Occipital lobe (tissue), 3 donors: Measurements from ENCODE around the gene PIGK. TPM values are rescaled to one million over a fixed set of nuclear protein-coding genes. Genes with fewer than 3 reads are reported as not detected.

Experiments used
- DNase-seq: peaks from one replicate; lab custom pipeline; 2025; lab: John Stamatoyannopoulos, UW
- small RNA-seq: library from RNA; depleted of rRNA; stranded (forward); fragments of <200 nt; gene quantifications from one replicate; pipeline ENCODE3, GENCODE V24; 2014
- total RNA-seq: library from RNA; depleted of rRNA; stranded (reverse); fragments of >200 nt; gene quantifications from one replicate; pipeline ENCODE4 v1.2.3, GENCODE V29; 2014

PIGK gene
- total RNA-seq, 1 donor from 2014 or later = 30.7 TPM

DNA sequence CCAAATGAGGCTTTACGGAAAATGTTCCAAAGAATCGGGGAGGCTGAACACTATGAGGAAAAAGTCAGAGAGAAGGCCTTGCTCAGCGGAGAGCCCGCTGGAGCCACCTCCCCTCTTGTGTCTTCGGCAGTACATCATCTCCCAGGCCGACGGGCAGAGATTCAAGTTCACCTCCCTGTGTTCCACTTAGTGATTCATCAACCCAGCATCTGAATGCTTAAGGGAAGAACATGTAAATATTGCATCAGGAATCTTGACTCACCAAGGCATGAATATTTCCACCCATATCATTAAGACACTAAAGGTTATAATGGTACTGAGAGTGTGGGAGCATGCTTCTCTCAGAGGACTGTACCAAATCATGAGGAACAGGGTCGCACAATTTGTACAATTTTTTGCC is 179.5 kb downstream of the PIGK start:
- peak; percentile 59 for DNase-seq

DNA sequence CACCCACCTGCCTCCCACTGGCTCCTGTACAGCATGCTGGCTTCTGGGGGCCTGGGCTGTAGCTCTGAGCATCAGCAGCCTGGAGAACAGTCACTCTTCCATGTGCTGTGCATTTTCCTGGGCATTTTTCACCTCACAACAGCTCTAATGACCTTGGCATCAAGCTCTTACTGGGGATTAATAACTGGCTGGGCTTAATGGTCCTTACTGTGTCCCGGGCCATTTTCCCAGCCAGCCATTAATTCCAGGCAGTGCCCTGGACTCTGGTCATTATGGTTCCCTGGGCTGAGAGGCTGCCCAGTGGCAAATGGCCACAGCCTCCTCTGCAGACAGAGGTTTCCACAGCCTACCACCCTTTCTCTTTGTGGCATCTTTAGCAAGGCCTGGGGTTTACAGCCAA is 180.1 kb downstream of the PIGK start:
- no peak for DNase-seq

Small RNA genes within 50 kb of the gene (small RNA-seq; reads per million reads assigned to genes)
- gene MIR7156 = 0.09 reads per million

Other genes starting within 250 kb of the PIGK start
- gene AK5, start 62.6 kb upstream of the PIGK start, total RNA-seq = 27.8 TPM